Measurements from ENCODE around the gene S100A11. TPM values are rescaled to one million over a fixed set of nuclear protein-coding genes. Genes with fewer than 3 reads are reported as not detected.
"Not testable (repeated sequence)": the region's sequence is repeated elsewhere in the genome, so short reads cannot be mapped to it uniquely, and the experiment has no call there.

The S100A11 gene
- total RNA-seq (2014; rRNA removed; shearing (Covaris generic)), result 879 and 977 TPM in 2 replicates
- 216 and 287 TPM in 2 replicates for polyA plus RNA-seq (2014; cell fraction: nucleus; rRNA removed)

- DNase-seq (ENCODE audit: extremely low read depth, low read depth), result peak; percentile 91
Measured at GRCh38 chr1:152036267-152037216, at the start of gene S100A11. Gene S100A11, minus strand, starts transcription at chr1:152037004. Its CDS starts 89 bp downstream, at chr1:152036915.

- DNase-seq (ENCODE audit: extremely low read depth, low read depth), result no peak
Measured at GRCh38 chr1:152084853-152085252, 48.0 kb upstream of the S100A11 start.

GRCh38 chr1:152081026-152081425 lies 44.2 kb upstream of the S100A11 start:
- not testable (repeated sequence) for DNase-seq (ENCODE audit: extremely low read depth, low read depth)

- not testable (repeated sequence) for DNase-seq (ENCODE audit: extremely low read depth, low read depth)
Measured at GRCh38 chr1:152080494-152080893, 43.7 kb upstream of the S100A11 start.

GRCh38 chr1:152078831-152079441 lies 42.1 kb upstream of the S100A11 start:
- no peak for DNase-seq (ENCODE audit: extremely low read depth, low read depth)

- DNase-seq (ENCODE audit: extremely low read depth, low read depth), result no peak
Measured at GRCh38 chr1:152072311-152072710, 35.5 kb upstream of the S100A11 start.

GRCh38 chr1:152071123-152071522 lies 34.3 kb upstream of the S100A11 start:
- no peak for DNase-seq (ENCODE audit: extremely low read depth, low read depth)

- DNase-seq (ENCODE audit: extremely low read depth, low read depth), result no peak
Measured at GRCh38 chr1:152067929-152068328, 31.1 kb upstream of the S100A11 start.

- DNase-seq (ENCODE audit: extremely low read depth, low read depth), result no peak
Measured at GRCh38 chr1:152067150-152067549, 30.3 kb upstream of the S100A11 start.

- DNase-seq (ENCODE audit: extremely low read depth, low read depth), result no peak
Measured at GRCh38 chr1:152061952-152062351, 25.1 kb upstream of the S100A11 start.

GRCh38 chr1:152053375-152053774 lies 16.6 kb upstream of the S100A11 start:
- DNase-seq (ENCODE audit: extremely low read depth, low read depth), result no peak

- DNase-seq (ENCODE audit: extremely low read depth, low read depth), result peak; percentile 86
Measured at GRCh38 chr1:152052606-152053005, 15.8 kb upstream of the S100A11 start.

- DNase-seq (ENCODE audit: extremely low read depth, low read depth), result peak; percentile 93
Measured at GRCh38 chr1:152050886-152051675, 14.3 kb upstream of the S100A11 start.

- peak; percentile 87 for DNase-seq (ENCODE audit: extremely low read depth, low read depth)
Measured at GRCh38 chr1:152049291-152050083, 12.7 kb upstream of the S100A11 start.

GRCh38 chr1:152048416-152049009 lies 11.7 kb upstream of the S100A11 start:
- peak; percentile 98 for DNase-seq (ENCODE audit: extremely low read depth, low read depth)

- DNase-seq (ENCODE audit: extremely low read depth, low read depth), result peak; percentile 100
Measured at GRCh38 chr1:152047730-152048415, 11.1 kb upstream of the S100A11 start.

- no peak for DNase-seq (ENCODE audit: extremely low read depth, low read depth)
Measured at GRCh38 chr1:152047413-152047729, 10.6 kb upstream of the S100A11 start.

- no peak for DNase-seq (ENCODE audit: extremely low read depth, low read depth)
Measured at GRCh38 chr1:152044386-152044785, 7.6 kb upstream of the S100A11 start.

GRCh38 chr1:152043870-152044269 lies 7.1 kb upstream of the S100A11 start:
- DNase-seq (ENCODE audit: extremely low read depth, low read depth), result no peak

All from NCI-H460 (cell line).